ENCODE measurements around the gene AP3B1. TPM values are rescaled to one million over a fixed set of nuclear protein-coding genes. Genes with fewer than 3 reads are reported as not detected.

AP3B1 gene
- total and polyA plus RNA-seq, 3 experiments from 2014 or later: 27.1 to 41.1 (median 40.3) TPM

- no peak overlapping the region for H3K27ac ChIP-seq (ENCODE audit: low read depth, low read length)
- peaks cover 15 to 33% of the 10 kb centered on the region in 2 donors for H3K27me3 Mint-ChIP-seq
- H3K9me3 Mint-ChIP-seq: no peaks in the 10 kb centered on the region
- H3K4me3 ChIP-seq (ENCODE audit: low read length): no peak overlapping the region
- no peaks in the 10 kb centered on the region for H3K4me1 ChIP-seq (ENCODE audit: insufficient read depth, low read length)
- peaks cover 10 to 16% (median 11%) of the 10 kb centered on the region in 3 donors for H3K4me1 Mint-ChIP-seq
- no peak overlapping the region for H3K4me3 Mint-ChIP-seq
- H3K36me3 ChIP-seq (ENCODE audit: insufficient read depth, low read length): no peaks in the 10 kb centered on the region
- CTCF ChIA-PET: no interaction called here
- H3K9me3 ChIP-seq (ENCODE audit: low read length): no peaks in the 10 kb centered on the region
- H3K36me3 Mint-ChIP-seq: no peaks in the 10 kb centered on the region
- no peaks in the 10 kb centered on the region for H3K27me3 ChIP-seq (ENCODE audit: insufficient read depth, low read length, poor library complexity, severe bottlenecking)
- H3K27ac Mint-ChIP-seq: no peak overlapping the region
- no peak for DNase-seq
- POLR2A ChIA-PET: no interaction called here
Observed at GRCh38 chr5:77957081-77957480, 337.4 kb downstream of the AP3B1 start.

GRCh38 chr5:77955577-77955976 lies 338.9 kb downstream of the AP3B1 start:
- Histone ChIP-seq H3K36me3 (ENCODE audit: insufficient read depth, low read length) (no peaks in the 10 kb centered on the region), H3K27ac (ENCODE audit: low read depth, low read length) (no peak overlapping the region), H3K4me1 (ENCODE audit: insufficient read depth, low read length) (no peaks in the 10 kb centered on the region), H3K9me3 (ENCODE audit: low read length) (no peaks in the 10 kb centered on the region), H3K27me3 (ENCODE audit: insufficient read depth, low read length, poor library complexity, severe bottlenecking) (no peaks in the 10 kb centered on the region), H3K4me3 (ENCODE audit: low read length) (no peak overlapping the region)
- CTCF ChIA-PET: no interaction called here
- Mint-ChIP-seq H3K9me3 (no peaks in the 10 kb centered on the region), H3K4me3 (no peak overlapping the region), H3K36me3 (no peaks in the 10 kb centered on the region), H3K4me1 (peaks cover 5 to 11% (median 6%) of the 10 kb centered on the region in 3 donors), H3K27ac (no peak overlapping the region), H3K27me3 (peaks cover 15 to 33% of the 10 kb centered on the region in 2 donors)
- no peak for DNase-seq
- POLR2A ChIA-PET: no interaction called here

GRCh38 chr5:77953374-77953773 lies 341.1 kb downstream of the AP3B1 start:
- peaks cover 16 to 21% of the 10 kb centered on the region in 2 donors for H3K27me3 Mint-ChIP-seq
- Histone ChIP-seq H3K4me1 (ENCODE audit: insufficient read depth, low read length) (no peaks in the 10 kb centered on the region), H3K9me3 (ENCODE audit: low read length) (no peaks in the 10 kb centered on the region), H3K36me3 (ENCODE audit: insufficient read depth, low read length) (no peaks in the 10 kb centered on the region), H3K27ac (ENCODE audit: low read depth, low read length) (no peak overlapping the region), H3K4me3 (ENCODE audit: low read length) (no peak overlapping the region), H3K27me3 (ENCODE audit: insufficient read depth, low read length, poor library complexity, severe bottlenecking) (no peaks in the 10 kb centered on the region)
- ChIA-PET POLR2A (no interaction called here), CTCF (interaction anchor here (0.7 kb wide), 1 partner anchor 64 kb away, joined by 3 read pairs; no protein-coding TSS in a partner anchor)
- no peak for DNase-seq
- no peak overlapping the region for H3K27ac Mint-ChIP-seq
- H3K4me3 Mint-ChIP-seq: no peak overlapping the region
- peaks cover 0 to 3% (median 0%) of the 10 kb centered on the region in 3 donors for H3K4me1 Mint-ChIP-seq
- no peaks in the 10 kb centered on the region for H3K9me3 Mint-ChIP-seq
- H3K36me3 Mint-ChIP-seq: no peaks in the 10 kb centered on the region

- peaks cover 11 to 17% of the 10 kb centered on the region in 2 donors for H3K27me3 Mint-ChIP-seq
- H3K4me1 ChIP-seq (ENCODE audit: insufficient read depth, low read length): no peaks in the 10 kb centered on the region
- H3K4me3 Mint-ChIP-seq: no peak overlapping the region
Observed at GRCh38 chr5:77952636-77953212, 341.8 kb downstream of the AP3B1 start.

More at GRCh38 chr5:77952636-77953212, 341.8 kb downstream of the AP3B1 start:
- no peaks in the 10 kb centered on the region for H3K36me3 Mint-ChIP-seq
- Histone ChIP-seq H3K9me3 (ENCODE audit: low read length) (no peaks in the 10 kb centered on the region), H3K27ac (ENCODE audit: low read depth, low read length) (no peak overlapping the region), H3K27me3 (ENCODE audit: insufficient read depth, low read length, poor library complexity, severe bottlenecking) (no peaks in the 10 kb centered on the region), H3K36me3 (ENCODE audit: insufficient read depth, low read length) (no peaks in the 10 kb centered on the region), H3K4me3 (ENCODE audit: low read length) (no peak overlapping the region)
- CTCF ChIA-PET: interaction anchor here (1.4 kb wide), 1 partner anchor 9 kb away, joined by 3 read pairs; no protein-coding TSS in a partner anchor
- no peak overlapping the region for H3K27ac Mint-ChIP-seq
- POLR2A ChIA-PET: no interaction called here
- no peak for DNase-seq
- no peaks in the 10 kb centered on the region for H3K9me3 Mint-ChIP-seq
- no peaks in the 10 kb centered on the region for H3K4me1 Mint-ChIP-seq

Other genes with a start within 250 kb of the AP3B1 start
- gene SCAMP1, start 65.9 kb upstream of the AP3B1 start, total RNA-seq: 10 to 100 TPM; 15.2 to 17.3 TPM
- gene SCAMP1, start 65.9 kb upstream of the AP3B1 start, polyA plus RNA-seq: 36.2 TPM

Measured in CD8-positive, alpha-beta memory T cell (primary cell).